H9 (cell line): ENCODE measurements around the gene BDP1. TPM values are rescaled to one million over a fixed set of nuclear protein-coding genes. Genes with fewer than 3 reads are reported as not detected.

ENCODE experiments used
- DNase-seq: peaks from one replicate; pipeline ENCODE4 v3.0.0-alpha.2; 2017
- H2AFZ ChIP-seq: one replicate; pipeline ENCODE4 v1.6.1; 2013; ENCODE audit warnings: mild to moderate bottlenecking, low read length, control low read depth, moderate library complexity
- H2AK5ac ChIP-seq: 2 replicates; pipeline ENCODE4 v1.6.1; 2013; ENCODE audit warnings: low read length, control low read depth, mixed read lengths; ENCODE audit not compliant: insufficient read length
- H2BK120ac ChIP-seq: one replicate; pipeline ENCODE4 v1.6.1; 2013; ENCODE audit warnings: low read depth, mild to moderate bottlenecking, low read length, control low read depth, inconsistent platforms; ENCODE audit not compliant: poor library complexity, severe bottlenecking
- H2BK12ac ChIP-seq: 2 replicates; pipeline ENCODE4 v1.6.1; 2013; ENCODE audit warnings: low read length, control low read depth, mixed read lengths, low read depth; ENCODE audit not compliant: insufficient read length
- H2BK15ac ChIP-seq: 2 replicates; pipeline ENCODE4 v1.6.1; 2013; ENCODE audit warnings: low read depth, low read length, control low read depth
- H2BK20ac ChIP-seq: one replicate; pipeline ENCODE4 v1.6.1; 2013; ENCODE audit warnings: low read depth, mild to moderate bottlenecking, low read length, control low read depth, inconsistent platforms; ENCODE audit not compliant: poor library complexity, severe bottlenecking
- H2BK5ac ChIP-seq: 2 replicates; pipeline ENCODE4 v1.6.1; 2013; ENCODE audit warnings: low read length, control low read depth, mixed read lengths; ENCODE audit not compliant: insufficient read length
- H3K14ac ChIP-seq: 2 replicates; pipeline ENCODE4 v1.6.1; 2013; ENCODE audit warnings: low read length, control low read depth; ENCODE audit not compliant: insufficient read depth
- H3K18ac ChIP-seq: 2 replicates; pipeline ENCODE4 v1.6.1; 2013; ENCODE audit warnings: low read depth, mild to moderate bottlenecking, mixed read lengths, low read length, control low read depth; ENCODE audit not compliant: insufficient read length
- H3K23ac ChIP-seq: 2 replicates; pipeline ENCODE4 v1.6.1; 2013; ENCODE audit warnings: low read length, control low read depth, mixed read lengths, low read depth; ENCODE audit not compliant: insufficient read length
- H3K23me2 ChIP-seq: 2 replicates; pipeline ENCODE4 v1.6.1; 2013; ENCODE audit warnings: low read depth, mild to moderate bottlenecking, mixed read lengths, low read length, control low read depth; ENCODE audit not compliant: insufficient read length, poor library complexity, severe bottlenecking
- H3K27ac ChIP-seq: 2 replicates; pipeline ENCODE4 v1.5.1; 2013; ENCODE audit warnings: low read length, control low read depth, mixed read lengths, low read depth; ENCODE audit not compliant: insufficient read length
- H3K27me3 ChIP-seq: 2 replicates; pipeline ENCODE4 v1.6.1; 2013; ENCODE audit warnings: low read length, control low read depth, inconsistent platforms; ENCODE audit not compliant: insufficient read depth
- H3K4ac ChIP-seq: 2 replicates; pipeline ENCODE4 v1.6.1; 2013; ENCODE audit warnings: low read depth, mild to moderate bottlenecking, control low read depth, inconsistent platforms, low read length, moderate library complexity
- H3K4me1 ChIP-seq: 2 replicates; pipeline ENCODE4 v1.6.1; 2013; ENCODE audit warnings: low read length, control low read depth, inconsistent platforms; ENCODE audit not compliant: insufficient read depth
- H3K4me2 ChIP-seq: 2 replicates; pipeline ENCODE4 v1.6.1; 2013; ENCODE audit warnings: low read length, control low read depth, mixed read lengths; ENCODE audit not compliant: insufficient read length, insufficient read depth
- H3K56ac ChIP-seq: 2 replicates; pipeline ENCODE4 v1.6.1; 2013; ENCODE audit warnings: low read depth, mild to moderate bottlenecking, mixed read lengths, low read length, control low read depth; ENCODE audit not compliant: insufficient read length
- H3K79me1 ChIP-seq: 2 replicates; pipeline ENCODE4 v1.6.1; 2013; ENCODE audit warnings: low read depth, mild to moderate bottlenecking, moderate library complexity, low read length, control low read depth, inconsistent platforms; ENCODE audit not compliant: insufficient read depth, poor library complexity, severe bottlenecking
- H3K79me2 ChIP-seq: 2 replicates; pipeline ENCODE4 v1.6.1; 2013; ENCODE audit warnings: low read length, control low read depth, inconsistent platforms; ENCODE audit not compliant: insufficient read depth
- H3K9ac ChIP-seq: 2 replicates; pipeline ENCODE4 v1.6.1; 2013; ENCODE audit warnings: low read length, control low read depth, mixed read lengths; ENCODE audit not compliant: insufficient read length; ENCODE audit errors: extremely low read depth
- H3K9me3 ChIP-seq: one replicate; pipeline ENCODE4 v1.6.1; 2013; ENCODE audit warnings: low read depth, low read length, inconsistent platforms; ENCODE audit not compliant: control insufficient read depth
- H3T11ph ChIP-seq: one replicate; pipeline ENCODE4 v1.6.1; 2013; ENCODE audit warnings: mild to moderate bottlenecking, low read length, control low read depth, inconsistent platforms
- H4K20me1 ChIP-seq: one replicate; pipeline ENCODE4 v1.6.1; 2013; ENCODE audit not compliant: control insufficient read depth, insufficient read length, insufficient read depth
- H4K5ac ChIP-seq: 2 replicates; pipeline ENCODE4 v1.6.1; 2013; ENCODE audit warnings: low read depth, mild to moderate bottlenecking, mixed read lengths, low read length, control low read depth; ENCODE audit not compliant: insufficient read length
- H4K8ac ChIP-seq: replicated peaks from 2 replicates; pipeline ENCODE4 v1.6.1; 2013; ENCODE audit warnings: low read length, control low read depth, mixed read lengths, low read depth; ENCODE audit not compliant: insufficient read length
- H4K91ac ChIP-seq: 2 replicates; pipeline ENCODE4 v1.6.1; 2013; ENCODE audit warnings: low read depth, mild to moderate bottlenecking, moderate library complexity, mixed read lengths, low read length, control low read depth; ENCODE audit not compliant: insufficient read length
- H3K27ac Mint-ChIP-seq, 3 experiments: 2 replicates in 2 of 3; 3 replicates in 1 of 3; pipeline ENCODE4 v1.8.0; 2020 to 2021; ENCODE audit warnings: mixed read lengths in 3 of 3, mild to moderate bottlenecking in 1 of 3, moderate library complexity in 1 of 3
- H3K27me3 Mint-ChIP-seq: 2 replicates; pipeline ENCODE4 v1.8.0; 2021; ENCODE audit warnings: low read depth, mild to moderate bottlenecking, moderate library complexity, mixed read lengths
- H3K36me3 Mint-ChIP-seq, 3 experiments: 2 replicates in 2 of 3; 3 replicates in 1 of 3; pipeline ENCODE4 v1.8.0; 2020 to 2021; ENCODE audit warnings: low read depth in 3 of 3, mixed read lengths in 3 of 3; ENCODE audit not compliant: insufficient read depth in 1 of 3
- H3K4me1 Mint-ChIP-seq, 2 experiments: 2 replicates each; pipeline ENCODE4 v1.8.0; 2020; ENCODE audit warnings: mixed read lengths in 2 of 2
- H3K4me3 Mint-ChIP-seq, 2 experiments: 2 replicates in 1 of 2; 3 replicates in 1 of 2; pipeline ENCODE4 v1.8.0; 2020 to 2021; ENCODE audit warnings: mild to moderate bottlenecking in 2 of 2, mixed read lengths in 2 of 2, moderate library complexity in 1 of 2
- H3K9me3 Mint-ChIP-seq, 2 experiments: 2 replicates in 1 of 2; 3 replicates in 1 of 2; pipeline ENCODE4 v1.8.0; 2020; ENCODE audit warnings: mild to moderate bottlenecking in 2 of 2, mixed read lengths in 2 of 2, moderate library complexity in 1 of 2
- CTCF ChIP-seq: fragments of 200-600 bp; sonication (generic); conservative IDR thresholded peaks from 3 replicates; pipeline ENCODE4 v1.8.0; 2021; ENCODE audit warnings: antibody characterized with exemption, mild to moderate bottlenecking
- WGBS: extraction: QIAGEN DNeasy Blood & Tissue Kit; methylation state at CpG from one replicate; pipeline ENCODE4 v1.1.7; 2013; ENCODE audit warnings: missing lambda C conversion rate, low lambda C conversion rate, mixed read lengths; ENCODE audit not compliant: insufficient read length; ENCODE audit errors: extremely low coverage; 5-methylcytosine and 5-hydroxymethylcytosine counted together
- total RNA-seq: library from RNA; stranded (reverse); gene quantifications from 2 replicates; pipeline ENCODE4 v1.2.1, GENCODE V29; 2021

BDP1 gene
- total RNA-seq, 1 experiment from 2014 or later, result 31.5 TPM

GRCh38 chr5:71482132-71482531 is 26.7 kb downstream of the BDP1 start:
- H3K79me1 ChIP-seq, result no peaks in the 10 kb centered on the region
- WGBS, result no CpG with 5 or more reads among the region's 2 CpGs
- H3K23ac ChIP-seq, result no peak overlapping the region
- H2BK12ac ChIP-seq, result no peak overlapping the region
- no peaks in the 10 kb centered on the region for H3K4me1 ChIP-seq
- no peak overlapping the region for H3K56ac ChIP-seq
- no peak overlapping the region for H3K4me3 Mint-ChIP-seq
- H3K9me3 ChIP-seq, result no peaks in the 10 kb centered on the region
- H3K27ac Mint-ChIP-seq, result no peak overlapping the region
- no peaks in the 10 kb centered on the region for H3K23me2 ChIP-seq
- H3K18ac ChIP-seq, result no peak overlapping the region
- no peak overlapping the region for H2AK5ac ChIP-seq
- H4K20me1 ChIP-seq, result no peaks in the 10 kb centered on the region
- H3K27me3 Mint-ChIP-seq, result no peaks in the 10 kb centered on the region
- no peak overlapping the region for H3T11ph ChIP-seq
- no peak overlapping the region for H4K8ac ChIP-seq
- no peak overlapping the region for H4K91ac ChIP-seq
- no peak for TF ChIP-seq CTCF
- H3K4me1 Mint-ChIP-seq, result no peaks in the 10 kb centered on the region
- no peaks in the 10 kb centered on the region for H3K27me3 ChIP-seq
- H3K14ac ChIP-seq, result no peak overlapping the region
- H3K4ac ChIP-seq, result no peak overlapping the region
- peaks cover 31 to 69% (median 58%) of the 10 kb centered on the region in 3 experiments; a peak in 6 of 7 replicates for H3K36me3 Mint-ChIP-seq
- H3K9me3 Mint-ChIP-seq, result peaks cover 0 to 4% of the 10 kb centered on the region in 2 experiments; a peak in 1 of 5 replicates
- no peak overlapping the region for H2BK5ac ChIP-seq
- H2AFZ ChIP-seq, result no peak overlapping the region
- H2BK15ac ChIP-seq, result no peak overlapping the region
- no peak overlapping the region for H2BK120ac ChIP-seq
- no peak overlapping the region for H3K27ac ChIP-seq
- no peaks in the 10 kb centered on the region for H3K79me2 ChIP-seq
- no peak overlapping the region for H4K5ac ChIP-seq
- no peak overlapping the region for H3K9ac ChIP-seq
- no peak overlapping the region for H2BK20ac ChIP-seq
- H3K4me2 ChIP-seq, result no peak overlapping the region
- DNase-seq, result no peak
